Fibroblast of mammary gland (primary cell): Measurements from ENCODE around the gene ZNF398.
A peak's percentile ranks its signal among the peaks of the same experiment; 100 is the strongest.

Experiments used
- DNase-seq: peaks from one replicate; pipeline ENCODE4 v3.0.0-alpha.2; 2010; ENCODE audit warnings: low read depth
- H3K4me3 ChIP-seq: 2 replicates; pipeline ENCODE4 v1.5.1; 2011; ENCODE audit warnings: low read depth, mild to moderate bottlenecking, low read length, moderate library complexity; ENCODE audit not compliant: control insufficient read depth
- TF ChIP-seq, protein P1 (sequence below): conservative IDR thresholded peaks from 2 replicates; pipeline ENCODE4 v1.5.1; 2011; ENCODE audit warnings: low read depth, low read length, inconsistent platforms; ENCODE audit not compliant: control insufficient read depth, insufficient read depth

Gene ZNF398, protein sequence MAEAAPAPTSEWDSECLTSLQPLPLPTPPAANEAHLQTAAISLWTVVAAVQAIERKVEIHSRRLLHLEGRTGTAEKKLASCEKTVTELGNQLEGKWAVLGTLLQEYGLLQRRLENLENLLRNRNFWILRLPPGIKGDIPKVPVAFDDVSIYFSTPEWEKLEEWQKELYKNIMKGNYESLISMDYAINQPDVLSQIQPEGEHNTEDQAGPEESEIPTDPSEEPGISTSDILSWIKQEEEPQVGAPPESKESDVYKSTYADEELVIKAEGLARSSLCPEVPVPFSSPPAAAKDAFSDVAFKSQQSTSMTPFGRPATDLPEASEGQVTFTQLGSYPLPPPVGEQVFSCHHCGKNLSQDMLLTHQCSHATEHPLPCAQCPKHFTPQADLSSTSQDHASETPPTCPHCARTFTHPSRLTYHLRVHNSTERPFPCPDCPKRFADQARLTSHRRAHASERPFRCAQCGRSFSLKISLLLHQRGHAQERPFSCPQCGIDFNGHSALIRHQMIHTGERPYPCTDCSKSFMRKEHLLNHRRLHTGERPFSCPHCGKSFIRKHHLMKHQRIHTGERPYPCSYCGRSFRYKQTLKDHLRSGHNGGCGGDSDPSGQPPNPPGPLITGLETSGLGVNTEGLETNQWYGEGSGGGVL

DNA sequence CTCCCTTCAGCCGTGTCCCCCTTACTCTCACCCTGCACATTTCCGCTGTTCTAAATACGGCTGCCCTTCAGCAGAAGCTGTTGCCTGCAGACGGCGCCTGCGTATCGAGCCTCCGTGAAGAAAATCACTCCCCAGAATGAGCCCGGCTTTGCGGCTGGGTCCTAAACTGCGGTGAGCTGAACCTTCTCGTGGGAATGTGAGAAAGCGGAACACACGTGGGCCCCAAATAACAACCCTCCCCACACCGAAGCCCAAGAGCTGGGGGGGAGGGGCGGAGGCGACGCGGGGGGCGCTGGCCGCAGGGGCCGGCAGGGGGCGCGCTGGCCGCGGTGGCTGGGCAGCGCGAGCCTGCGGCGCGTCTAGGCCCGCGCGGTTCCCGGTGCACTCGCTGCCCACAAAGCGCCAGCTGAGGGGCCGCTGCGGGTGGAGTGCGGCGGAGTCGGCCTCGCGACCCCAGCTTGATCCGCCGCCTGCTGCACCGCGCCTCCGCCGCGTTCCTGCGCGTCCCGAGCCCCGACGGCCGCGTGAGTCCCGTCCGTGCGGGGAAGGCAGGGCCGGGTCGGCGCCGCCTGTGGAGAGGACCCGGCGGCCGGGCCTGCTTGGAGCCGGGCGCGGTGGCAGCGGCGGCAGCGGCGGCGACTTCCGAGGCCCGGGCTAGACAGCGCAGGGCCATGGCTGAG lies at the start of gene ZNF398:
ZNF398 (plus strand) TSS at position 382 of the 680 bp plus-strand sequence; CDS start at position 672, 290 bp downstream.
- peak within 1 kb of the TSS; percentile 82 for H3K4me3 ChIP-seq
- DNase-seq: peak; percentile 70
- TF ChIP-seq, protein P1, sequence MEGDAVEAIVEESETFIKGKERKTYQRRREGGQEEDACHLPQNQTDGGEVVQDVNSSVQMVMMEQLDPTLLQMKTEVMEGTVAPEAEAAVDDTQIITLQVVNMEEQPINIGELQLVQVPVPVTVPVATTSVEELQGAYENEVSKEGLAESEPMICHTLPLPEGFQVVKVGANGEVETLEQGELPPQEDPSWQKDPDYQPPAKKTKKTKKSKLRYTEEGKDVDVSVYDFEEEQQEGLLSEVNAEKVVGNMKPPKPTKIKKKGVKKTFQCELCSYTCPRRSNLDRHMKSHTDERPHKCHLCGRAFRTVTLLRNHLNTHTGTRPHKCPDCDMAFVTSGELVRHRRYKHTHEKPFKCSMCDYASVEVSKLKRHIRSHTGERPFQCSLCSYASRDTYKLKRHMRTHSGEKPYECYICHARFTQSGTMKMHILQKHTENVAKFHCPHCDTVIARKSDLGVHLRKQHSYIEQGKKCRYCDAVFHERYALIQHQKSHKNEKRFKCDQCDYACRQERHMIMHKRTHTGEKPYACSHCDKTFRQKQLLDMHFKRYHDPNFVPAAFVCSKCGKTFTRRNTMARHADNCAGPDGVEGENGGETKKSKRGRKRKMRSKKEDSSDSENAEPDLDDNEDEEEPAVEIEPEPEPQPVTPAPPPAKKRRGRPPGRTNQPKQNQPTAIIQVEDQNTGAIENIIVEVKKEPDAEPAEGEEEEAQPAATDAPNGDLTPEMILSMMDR: no peak

DNA sequence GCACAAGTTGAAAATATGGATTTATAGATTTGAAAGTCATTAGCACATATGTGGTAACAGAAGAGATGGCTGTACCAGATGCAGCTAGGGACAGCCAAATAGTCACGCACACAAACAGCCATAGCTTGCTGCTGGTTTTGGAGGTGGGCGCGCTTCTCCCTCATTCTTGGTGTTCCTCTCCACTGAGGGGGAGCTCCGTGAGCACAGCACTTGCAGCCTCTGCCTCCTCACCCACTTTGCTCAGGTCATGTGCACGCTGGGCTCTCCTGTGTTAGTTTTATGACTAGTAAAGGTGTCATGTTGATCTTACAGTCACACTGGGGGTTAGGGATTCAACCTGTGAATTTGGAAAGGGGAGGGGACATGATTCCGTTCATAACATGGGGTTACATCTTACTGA lies 48.2 kb upstream of the ZNF398 start:
- H3K4me3 ChIP-seq: no peak overlapping the region
- TF ChIP-seq, protein P1: no peak
- no peak for DNase-seq

DNA sequence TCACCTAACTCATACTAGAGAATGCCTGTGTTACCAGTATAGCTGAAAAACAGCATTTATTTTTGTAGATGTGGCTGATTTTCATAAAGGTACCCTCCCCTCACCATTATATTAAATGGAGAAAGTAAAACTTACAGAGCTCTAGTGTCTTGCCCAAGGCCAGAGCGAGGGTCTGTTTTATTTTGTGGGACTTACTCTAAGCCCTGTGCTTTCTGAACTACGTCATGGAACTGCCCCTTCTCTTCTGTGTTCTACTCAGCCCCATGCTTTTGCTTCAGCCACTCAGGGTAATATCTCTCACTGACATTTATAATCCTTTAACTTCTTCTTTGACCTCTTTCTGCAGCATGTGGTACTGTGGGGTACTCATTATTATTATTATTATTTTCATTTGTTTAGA lies 46.4 kb upstream of the ZNF398 start:
- no peak overlapping the region for H3K4me3 ChIP-seq
- no peak for DNase-seq
- TF ChIP-seq, protein P1: no peak

DNA sequence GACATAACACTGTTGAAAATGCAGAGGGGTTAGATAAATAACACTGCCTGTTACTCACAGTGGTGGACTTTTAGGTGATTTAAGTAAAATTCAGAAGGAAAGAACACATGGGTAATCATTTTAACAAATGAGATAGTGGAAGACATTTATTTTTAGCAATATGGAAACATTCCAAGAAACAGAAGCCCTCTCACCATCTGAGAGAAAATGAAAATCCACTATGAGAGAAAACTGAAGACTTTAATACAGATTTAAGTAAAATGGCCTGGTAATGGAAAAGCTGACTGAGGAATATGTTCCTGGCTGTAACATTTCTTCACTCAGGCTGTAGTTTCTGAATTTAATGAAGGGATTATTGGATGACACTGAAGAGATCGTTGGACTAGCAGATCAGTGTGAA lies 44.6 kb upstream of the ZNF398 start:
- no peak for DNase-seq
- no peak overlapping the region for H3K4me3 ChIP-seq
- TF ChIP-seq, protein P1: no peak

DNA sequence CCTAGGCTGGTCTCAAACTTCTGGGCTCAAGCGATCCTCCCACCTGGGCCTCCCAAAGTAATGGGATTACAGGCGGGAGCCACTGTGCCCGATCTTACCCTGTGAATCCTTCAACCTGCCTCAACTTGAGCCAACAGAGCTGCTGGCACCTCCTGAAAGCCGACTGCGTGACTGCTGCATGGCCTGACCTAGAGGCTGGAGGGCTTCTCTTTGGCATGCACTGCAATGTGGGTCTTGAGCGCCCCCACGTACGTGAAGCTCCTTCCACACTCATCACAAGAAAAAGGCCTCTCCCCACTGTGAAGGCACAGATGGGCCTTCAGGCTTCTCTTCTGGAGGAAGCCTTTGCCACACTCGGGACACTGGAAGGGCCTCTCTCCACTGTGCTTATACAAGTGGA lies 43.8 kb upstream of the ZNF398 start:
- DNase-seq: no peak
- TF ChIP-seq, protein P1: no peak
- no peak overlapping the region for H3K4me3 ChIP-seq

DNA sequence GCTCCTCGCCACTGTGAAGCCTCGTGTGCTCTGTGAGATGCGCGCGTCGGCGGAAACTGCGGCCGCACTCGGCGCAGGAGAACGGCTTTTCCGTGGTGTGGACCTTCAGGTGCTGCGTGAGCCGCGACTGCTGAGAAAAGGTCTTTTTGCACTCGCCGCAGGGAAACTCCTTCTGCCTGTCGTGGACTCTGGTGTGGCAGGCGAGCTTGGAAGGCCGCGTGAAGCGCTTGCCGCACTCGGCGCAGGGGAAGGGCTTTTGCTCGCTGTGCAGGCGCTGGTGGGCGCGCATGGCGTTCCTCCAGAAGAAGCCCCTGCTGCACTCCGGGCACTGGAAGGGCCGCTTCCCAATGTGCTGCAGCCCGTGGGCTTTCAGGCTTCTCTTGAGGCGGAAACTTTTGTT lies 43.0 kb upstream of the ZNF398 start:
- no peak overlapping the region for H3K4me3 ChIP-seq
- DNase-seq: no peak
- TF ChIP-seq, protein P1: no peak
